ENCODE results near the gene ZNF605. TPM values are rescaled to one million over a fixed set of nuclear protein-coding genes. Genes with fewer than 3 reads are reported as not detected.

Gene ZNF605
- total RNA-seq, 1 experiment from 2014 or later = 19.3 TPM

DNA sequence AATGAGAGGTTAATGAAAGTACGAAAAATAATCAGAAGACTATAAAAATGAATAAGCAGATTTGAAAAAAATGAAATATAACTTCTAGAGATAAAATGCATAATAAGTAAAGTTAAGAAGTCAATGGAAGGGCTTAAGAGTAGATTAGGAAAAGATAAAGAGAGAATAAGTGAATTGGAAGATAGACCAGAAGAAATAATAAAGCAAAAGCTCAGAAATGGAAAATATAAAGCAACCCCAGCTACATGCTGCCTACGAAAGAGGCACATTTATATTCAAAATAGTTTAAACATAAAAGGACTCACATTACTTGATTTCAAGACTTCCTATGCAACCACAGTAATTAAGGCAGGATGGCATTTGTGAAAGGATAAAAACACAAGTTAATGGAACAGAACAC is 19.9 kb downstream of the ZNF605 start:
- H3K4me3 Mint-ChIP-seq = no peak overlapping the region
- H3K27me3 Mint-ChIP-seq (ENCODE audit: low read depth) = no peaks in the 10 kb centered on the region; the same call in none of the 2 replicates
- no peak overlapping the region for H2BK20ac ChIP-seq (ENCODE audit: low read depth, low read length, poor library complexity, severe bottlenecking)
- H4K5ac ChIP-seq (ENCODE audit: insufficient read length, low read depth, low read length) = no peak overlapping the region
- no peak overlapping the region for H2AFZ ChIP-seq (ENCODE audit: low read length)
- H3K23me2 ChIP-seq (ENCODE audit: insufficient read length, low read depth, low read length, poor library complexity, severe bottlenecking) = no peaks in the 10 kb centered on the region
- H3K79me1 ChIP-seq (ENCODE audit: insufficient read depth, low read depth, low read length, poor library complexity, severe bottlenecking) = no peaks in the 10 kb centered on the region
- no peak overlapping the region for H4K91ac ChIP-seq (ENCODE audit: insufficient read length, low read depth, low read length)
- H3K56ac ChIP-seq (ENCODE audit: insufficient read length, low read depth, low read length) = no peak overlapping the region
- H3K9me3 ChIP-seq (ENCODE audit: control insufficient read depth, low read depth, low read length) = peaks cover 49% of the 10 kb centered on the region
- no peak overlapping the region for H3K23ac ChIP-seq (ENCODE audit: insufficient read length, low read depth, low read length)
- H3K27ac Mint-ChIP-seq = no peak overlapping the region
- H2BK120ac ChIP-seq (ENCODE audit: low read depth, low read length, poor library complexity, severe bottlenecking) = no peak overlapping the region
- no peak for DNase-seq
- H3K4me1 ChIP-seq (ENCODE audit: insufficient read depth, low read length) = no peaks in the 10 kb centered on the region
- no peaks in the 10 kb centered on the region for H3K4me1 Mint-ChIP-seq
- no peak overlapping the region for H2BK5ac ChIP-seq (ENCODE audit: insufficient read length, low read length)
- no peak overlapping the region for H2AK5ac ChIP-seq (ENCODE audit: insufficient read length, low read length)
- no peak overlapping the region for H3K18ac ChIP-seq (ENCODE audit: insufficient read length, low read depth, low read length)
- H4K20me1 ChIP-seq (ENCODE audit: control insufficient read depth, insufficient read depth, insufficient read length) = no peaks in the 10 kb centered on the region
- no peak overlapping the region for H3K4me2 ChIP-seq (ENCODE audit: insufficient read depth, insufficient read length, low read length)
- H3K9me3 Mint-ChIP-seq = peaks cover 74 to 81% of the 10 kb centered on the region in 2 experiments
- peaks cover 67 to 76% (median 73%) of the 10 kb centered on the region in 3 experiments for H3K36me3 Mint-ChIP-seq (ENCODE audit: insufficient read depth in 1 of 3, low read depth in 3 of 3)
- H2BK12ac ChIP-seq (ENCODE audit: insufficient read length, low read depth, low read length) = no peak overlapping the region
- H4K8ac ChIP-seq (replicated peaks; ENCODE audit: insufficient read length, low read depth, low read length) = no peak overlapping the region
- WGBS (ENCODE audit: extremely low coverage, insufficient read length, low lambda C conversion rate) = no CpG with 5 or more reads among the region's 2 CpGs
- no peak overlapping the region for H3K9ac ChIP-seq (ENCODE audit: extremely low read depth, insufficient read length, low read length)
- H3K27me3 ChIP-seq (ENCODE audit: insufficient read depth, low read length) = no peaks in the 10 kb centered on the region
- H3K27ac ChIP-seq (ENCODE audit: insufficient read length, low read depth, low read length) = no peak overlapping the region
- no peak overlapping the region for H3T11ph ChIP-seq (ENCODE audit: low read length)
- TF ChIP-seq, protein P1, sequence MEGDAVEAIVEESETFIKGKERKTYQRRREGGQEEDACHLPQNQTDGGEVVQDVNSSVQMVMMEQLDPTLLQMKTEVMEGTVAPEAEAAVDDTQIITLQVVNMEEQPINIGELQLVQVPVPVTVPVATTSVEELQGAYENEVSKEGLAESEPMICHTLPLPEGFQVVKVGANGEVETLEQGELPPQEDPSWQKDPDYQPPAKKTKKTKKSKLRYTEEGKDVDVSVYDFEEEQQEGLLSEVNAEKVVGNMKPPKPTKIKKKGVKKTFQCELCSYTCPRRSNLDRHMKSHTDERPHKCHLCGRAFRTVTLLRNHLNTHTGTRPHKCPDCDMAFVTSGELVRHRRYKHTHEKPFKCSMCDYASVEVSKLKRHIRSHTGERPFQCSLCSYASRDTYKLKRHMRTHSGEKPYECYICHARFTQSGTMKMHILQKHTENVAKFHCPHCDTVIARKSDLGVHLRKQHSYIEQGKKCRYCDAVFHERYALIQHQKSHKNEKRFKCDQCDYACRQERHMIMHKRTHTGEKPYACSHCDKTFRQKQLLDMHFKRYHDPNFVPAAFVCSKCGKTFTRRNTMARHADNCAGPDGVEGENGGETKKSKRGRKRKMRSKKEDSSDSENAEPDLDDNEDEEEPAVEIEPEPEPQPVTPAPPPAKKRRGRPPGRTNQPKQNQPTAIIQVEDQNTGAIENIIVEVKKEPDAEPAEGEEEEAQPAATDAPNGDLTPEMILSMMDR (conservative IDR thresholded peaks at IDR 0.05) = no peak
- no peaks in the 10 kb centered on the region for H3K79me2 ChIP-seq (ENCODE audit: insufficient read depth, low read length)
- no peak overlapping the region for H3K4ac ChIP-seq (ENCODE audit: low read depth, low read length)
- no peak overlapping the region for H2BK15ac ChIP-seq (ENCODE audit: low read depth, low read length)
- no peak overlapping the region for H3K14ac ChIP-seq (ENCODE audit: insufficient read depth, low read length)
